PC-3 (cell line): Measurements from ENCODE around the gene PPARGC1A. TPM values are rescaled to one million over a fixed set of nuclear protein-coding genes. Genes with fewer than 3 reads are reported as not detected.

Experiments
- ATAC-seq: fragments of 200-7000 bp; cut with Tn5 transposase; 2 replicates; pipeline ENCODE4 v1.9.1; 2020; ENCODE audit warnings: mild to moderate bottlenecking, moderate library complexity
- BruUV-seq: library from RNA; stranded (reverse); fragments of 400-500 nt; replicated peaks from 2 replicates; lab custom pipeline; 2021; lab: Mats Ljungman, UMichigan
- CTCF ChIA-PET: fragments of 300-600 bp; sonication (Branson Sonifier 250); formaldehyde crosslinking; loops from one replicate; lab custom pipeline; 2022; ENCODE audit warnings: antibody characterized with exemption; lab: Charles Lee
- POLR2A ChIA-PET: fragments of 300-600 bp; sonication (Branson Sonifier 250); formaldehyde crosslinking; loops from one replicate; lab custom pipeline; 2022; ENCODE audit warnings: antibody characterized with exemption; ENCODE audit not compliant: unreplicated experiment; lab: Charles Lee
- DNase-seq: peaks from one replicate; pipeline ENCODE4 v3.0.0-alpha.2; 2015
- H2AFZ ChIP-seq: fragments of 300-600 bp; sonication (generic); 2 replicates; pipeline ENCODE4 v1.6.0; 2016; ENCODE audit warnings: antibody characterized with exemption, low read length
- H3F3A ChIP-seq: fragments of 300-600 bp; sonication (generic); one replicate; pipeline ENCODE4 v1.6.0; 2017; ENCODE audit warnings: antibody characterized with exemption, low read length, control low read depth, mild to moderate bottlenecking; ENCODE audit not compliant: unreplicated experiment
- H3K27ac ChIP-seq: fragments of 300-600 bp; sonication (generic); 2 replicates; pipeline ENCODE4 v1.5.1; 2016; ENCODE audit warnings: mild to moderate bottlenecking, low read length
- H3K27me3 ChIP-seq: fragments of 300-600 bp; sonication (generic); 2 replicates; pipeline ENCODE4 v1.6.1; 2016; ENCODE audit warnings: low read length, mixed read lengths
- H3K36me3 ChIP-seq: fragments of 300-600 bp; sonication (generic); 2 replicates; pipeline ENCODE4 v1.6.1; 2016; ENCODE audit warnings: low read depth, mixed run types, low read length, mixed read lengths
- H3K4me1 ChIP-seq: fragments of 300-600 bp; sonication (generic); 2 replicates; pipeline ENCODE4 v1.5.1; 2016; ENCODE audit warnings: low read length; ENCODE audit not compliant: insufficient read depth
- H3K4me2 ChIP-seq: fragments of 300-600 bp; sonication (generic); 2 replicates; pipeline ENCODE4 v1.6.0; 2016; ENCODE audit warnings: low read length
- H3K4me3 ChIP-seq: fragments of 300-600 bp; sonication (generic); 2 replicates; pipeline ENCODE4 v1.5.1; 2016; ENCODE audit warnings: mild to moderate bottlenecking, low read length, mixed read lengths
- H3K79me2 ChIP-seq: fragments of 300-600 bp; sonication (generic); 2 replicates; pipeline ENCODE4 v1.6.1; 2017; ENCODE audit warnings: low read length, mixed read lengths
- H3K9ac ChIP-seq: fragments of 300-600 bp; sonication (generic); 2 replicates; pipeline ENCODE4 v1.6.0; 2016; ENCODE audit warnings: mild to moderate bottlenecking, low read length
- H3K9me2 ChIP-seq: fragments of 300-600 bp; sonication (generic); replicated peaks from 2 replicates; pipeline ENCODE4 v1.6.1; 2016; ENCODE audit warnings: mixed run types, low read length, mixed read lengths
- H3K9me3 ChIP-seq: fragments of 300-600 bp; sonication (generic); 2 replicates; pipeline ENCODE4 v1.6.1; 2016; ENCODE audit warnings: low read length, mixed read lengths
- H4K20me1 ChIP-seq: fragments of 300-600 bp; sonication (generic); 2 replicates; pipeline ENCODE4 v1.6.1; 2016; ENCODE audit warnings: low read length, mixed read lengths
- EZH2 ChIP-seq: fragments of 300-600 bp; sonication (generic); IDR thresholded peaks from one replicate; pipeline ENCODE4 v1.6.1; 2017; ENCODE audit warnings: antibody characterized with exemption, mild to moderate bottlenecking, low read length; ENCODE audit not compliant: unreplicated experiment
- EZH2phosphoT487 ChIP-seq: fragments of 300-600 bp; sonication (generic); IDR thresholded peaks from 2 replicates; pipeline ENCODE4 v1.6.1; 2018; ENCODE audit warnings: mild to moderate bottlenecking, antibody characterized with exemption, low read length, borderline replicate concordance
- intact Hi-C: fragments of 100-400 bp; cut with micrococcal nuclease; formaldehyde crosslinking; loops from 2 replicates; pipeline ENCODE4 v1.9.0; 2023
- total RNA-seq: library from RNA; depleted of rRNA; stranded (reverse); fragments of >200 nt; gene quantifications from 2 replicates; pipeline ENCODE4 v1.2.3, GENCODE V29; 2014
- TF ChIP-seq, protein P1 (sequence below): fragments of 300-600 bp; sonication (generic); conservative IDR thresholded peaks from 2 replicates; pipeline ENCODE4 v1.5.1; 2017; ENCODE audit warnings: antibody characterized with exemption, low read depth, mild to moderate bottlenecking, low read length

The PPARGC1A gene
- total RNA-seq, 1 experiment from 2014 or later = not detected

DNA sequence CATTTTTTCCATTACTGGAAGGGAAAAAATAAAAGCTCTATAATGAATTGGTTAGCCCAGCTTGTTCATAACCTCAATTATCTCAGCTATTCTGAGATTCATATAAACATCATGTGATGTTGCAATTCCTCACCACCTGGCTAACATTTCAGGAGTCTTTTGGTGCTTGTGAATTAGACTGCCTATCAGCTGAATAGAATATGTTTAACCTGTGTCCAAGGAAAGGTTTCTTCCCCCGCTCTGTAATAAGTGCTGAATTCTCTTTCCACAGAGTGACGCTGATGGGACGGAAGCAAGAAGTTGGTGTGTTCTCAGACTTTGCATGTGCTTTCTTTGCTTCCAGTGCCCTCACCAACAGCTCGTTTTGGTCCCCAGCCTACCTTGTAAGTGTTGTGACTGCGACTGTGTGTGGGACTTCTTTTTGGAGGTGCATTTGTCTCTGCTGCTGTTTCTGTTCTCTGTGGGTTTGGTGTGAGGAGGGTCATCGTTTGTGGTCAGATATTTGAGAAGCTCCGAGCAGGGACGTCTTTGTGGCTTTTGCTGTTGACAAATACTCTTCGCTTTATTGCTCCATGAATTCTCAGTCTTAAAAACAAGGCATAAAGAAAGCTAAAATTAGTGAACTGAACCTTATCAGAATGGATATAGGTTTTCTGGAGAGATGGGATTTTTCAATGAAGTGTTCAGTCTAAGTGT, 61.7 kb downstream of the PPARGC1A start:
- Histone ChIP-seq H4K20me1 (no peaks in the 10 kb centered on the region), H3K9me2 (no peaks in the 10 kb centered on the region), H3K36me3 (no peaks in the 10 kb centered on the region), H3K79me2 (no peaks in the 10 kb centered on the region), H3K9ac (no peak overlapping the region), H3K27ac (no peak overlapping the region), H3K4me1 (no peaks in the 10 kb centered on the region), H3K4me3 (no peak overlapping the region), H3F3A (no peaks in the 10 kb centered on the region), H3K4me2 (no peak overlapping the region), H3K27me3 (no peaks in the 10 kb centered on the region), H3K9me3 (no peaks in the 10 kb centered on the region), H2AFZ (no peak overlapping the region)
- ATAC-seq = no peak
- ChIA-PET POLR2A (no interaction called here), CTCF (no interaction called here)
- TF ChIP-seq, protein P1, sequence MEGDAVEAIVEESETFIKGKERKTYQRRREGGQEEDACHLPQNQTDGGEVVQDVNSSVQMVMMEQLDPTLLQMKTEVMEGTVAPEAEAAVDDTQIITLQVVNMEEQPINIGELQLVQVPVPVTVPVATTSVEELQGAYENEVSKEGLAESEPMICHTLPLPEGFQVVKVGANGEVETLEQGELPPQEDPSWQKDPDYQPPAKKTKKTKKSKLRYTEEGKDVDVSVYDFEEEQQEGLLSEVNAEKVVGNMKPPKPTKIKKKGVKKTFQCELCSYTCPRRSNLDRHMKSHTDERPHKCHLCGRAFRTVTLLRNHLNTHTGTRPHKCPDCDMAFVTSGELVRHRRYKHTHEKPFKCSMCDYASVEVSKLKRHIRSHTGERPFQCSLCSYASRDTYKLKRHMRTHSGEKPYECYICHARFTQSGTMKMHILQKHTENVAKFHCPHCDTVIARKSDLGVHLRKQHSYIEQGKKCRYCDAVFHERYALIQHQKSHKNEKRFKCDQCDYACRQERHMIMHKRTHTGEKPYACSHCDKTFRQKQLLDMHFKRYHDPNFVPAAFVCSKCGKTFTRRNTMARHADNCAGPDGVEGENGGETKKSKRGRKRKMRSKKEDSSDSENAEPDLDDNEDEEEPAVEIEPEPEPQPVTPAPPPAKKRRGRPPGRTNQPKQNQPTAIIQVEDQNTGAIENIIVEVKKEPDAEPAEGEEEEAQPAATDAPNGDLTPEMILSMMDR = no peak
- TF ChIP-seq EZH2phosphoT487 (no peak), EZH2 (no peak)
- intact Hi-C loops = no loop called here
- BruUV-seq = no TSS peak
- no peak for DNase-seq

- Histone ChIP-seq H3F3A (no peaks in the 10 kb centered on the region), H3K79me2 (no peaks in the 10 kb centered on the region), H3K4me1 (no peaks in the 10 kb centered on the region), H3K4me3 (no peak overlapping the region), H3K36me3 (no peaks in the 10 kb centered on the region), H3K9me3 (no peaks in the 10 kb centered on the region), H2AFZ (no peak overlapping the region), H3K27me3 (peaks cover 10% of the 10 kb centered on the region), H3K4me2 (no peak overlapping the region), H4K20me1 (no peaks in the 10 kb centered on the region), H3K27ac (no peak overlapping the region), H3K9ac (no peak overlapping the region), H3K9me2 (no peaks in the 10 kb centered on the region)
- ATAC-seq = no peak
- intact Hi-C loops = no loop called here
- CTCF ChIA-PET = no interaction called here
- no peak for DNase-seq
- POLR2A ChIA-PET = no interaction called here
- no TSS peak for BruUV-seq
- TF ChIP-seq EZH2 (no peak), EZH2phosphoT487 (no peak)
- TF ChIP-seq, protein P1 = no peak
Observed at GRCh38 chr4:23822181-23822580, 67.7 kb downstream of the PPARGC1A start.

- H3F3A ChIP-seq = no peaks in the 10 kb centered on the region
- CTCF ChIA-PET = no interaction called here
- intact Hi-C loops = no loop called here
- H3K4me1 ChIP-seq = no peaks in the 10 kb centered on the region
- ATAC-seq (no peak), DNase-seq (no peak)
- H2AFZ ChIP-seq = no peak overlapping the region
- no peak overlapping the region for H3K4me2 ChIP-seq
- no peak overlapping the region for H3K9ac ChIP-seq
- no peak overlapping the region for H3K4me3 ChIP-seq
- no peaks in the 10 kb centered on the region for H3K9me3 ChIP-seq
- H3K9me2 ChIP-seq = no peaks in the 10 kb centered on the region
- H3K79me2 ChIP-seq = no peaks in the 10 kb centered on the region
- no peaks in the 10 kb centered on the region for H3K36me3 ChIP-seq
- TF ChIP-seq, protein P1 = no peak
- TF ChIP-seq EZH2 = no peak
- TF ChIP-seq EZH2phosphoT487 = no peak
- H3K27me3 ChIP-seq = peaks cover 29% of the 10 kb centered on the region
- POLR2A ChIA-PET = no interaction called here
- no TSS peak for BruUV-seq
- H4K20me1 ChIP-seq = no peaks in the 10 kb centered on the region
- no peak overlapping the region for H3K27ac ChIP-seq
Observed at GRCh38 chr4:23819041-23819511, 70.8 kb downstream of the PPARGC1A start.
